ENCODE data around the gene CCDC159.

GRCh38 chr19:11304936-11305335 lies 41.4 kb upstream of the CCDC159 start:
- TF ChIP-seq CTCF (tag by site-specific recombination; IDR thresholded peaks at IDR 0.05), result no peak
- no peak for TF ChIP-seq ZNF335 (tag by site-specific recombination; conservative IDR thresholded peaks at IDR 0.05)
- TF ChIP-seq ZNF274 (IDR thresholded peaks at IDR 0.05; ENCODE audit: low read length), result no peak
- TF ChIP-seq ZNF274 (tag by site-specific recombination; IDR thresholded peaks at IDR 0.05; ENCODE audit: borderline replicate concordance), result no peak
- no peak for TF ChIP-seq ZFP41 (tag by site-specific recombination; IDR thresholded peaks at IDR 0.05; ENCODE audit: borderline replicate concordance)
- no peak for TF ChIP-seq ZNF639 (tag by site-specific recombination; IDR thresholded peaks at IDR 0.05)
- TF ChIP-seq ZBTB49 (tag by site-specific recombination; IDR thresholded peaks at IDR 0.05; ENCODE audit: low read depth), result no peak
- TF ChIP-seq ZNF280D (tag by site-specific recombination; IDR thresholded peaks at IDR 0.05), result no peak
- TF ChIP-seq ZBTB11 (tag by site-specific recombination; conservative IDR thresholded peaks at IDR 0.05; ENCODE audit: low read depth), result no peak
- TF ChIP-seq REST (tag by site-specific recombination; IDR thresholded peaks at IDR 0.05), result no peak
- no peak for TF ChIP-seq ZNF175 (tag by site-specific recombination; IDR thresholded peaks at IDR 0.05)
- no peak for TF ChIP-seq ZNF184 (tag by site-specific recombination; IDR thresholded peaks at IDR 0.05)
